Liver (tissue), 9 donors: ENCODE results near the gene ELOB. TPM values are rescaled to one million over a fixed set of nuclear protein-coding genes. Genes with fewer than 3 reads are reported as not detected.

Experiments
- DNase-seq: peaks from one replicate; pipeline ENCODE4 v3.0.0-alpha.2; 2017; ENCODE audit warnings: low spot score
- H3K27ac ChIP-seq, 2 donors: one replicate each; pipeline ENCODE4 v1.7.0; 2013; ENCODE audit warnings: inconsistent platforms in 2 of 2, low read length in 2 of 2, control low read depth in 1 of 2, low read depth in 1 of 2, mild to moderate bottlenecking in 1 of 2
- H3K27me3 ChIP-seq, 4 donors: one replicate each; pipeline versions ENCODE4 v1.6.1 to v1.7.0; 2013; ENCODE audit warnings: low read length in 3 of 4, inconsistent platforms in 1 of 4, mild to moderate bottlenecking in 1 of 4, moderate library complexity in 1 of 4; ENCODE audit not compliant: control insufficient read depth in 4 of 4, insufficient read depth in 4 of 4
- H3K36me3 ChIP-seq, 4 donors: one replicate each; pipeline versions ENCODE4 v1.6.1 to v1.7.0; 2013; ENCODE audit warnings: low read length in 3 of 4, mild to moderate bottlenecking in 3 of 4, low read depth in 1 of 4, moderate library complexity in 1 of 4; ENCODE audit not compliant: control insufficient read depth in 4 of 4, insufficient read depth in 3 of 4
- H3K4me1 ChIP-seq, 4 donors: one replicate each; pipeline versions ENCODE4 v1.6.1 to v1.7.0; 2013; ENCODE audit warnings: low read length in 3 of 4, mild to moderate bottlenecking in 3 of 4, moderate library complexity in 1 of 4; ENCODE audit not compliant: control insufficient read depth in 4 of 4, insufficient read depth in 4 of 4
- H3K4me3 ChIP-seq, 3 donors: one replicate each; pipeline versions ENCODE4 v1.6.1 to v1.7.0; 2013; ENCODE audit warnings: low read length in 3 of 3, control low read depth in 1 of 3, low read depth in 1 of 3, mild to moderate bottlenecking in 1 of 3
- H3K9ac ChIP-seq, 2 donors: one replicate each; pipeline ENCODE4 v1.7.0; 2013; ENCODE audit warnings: low read length in 2 of 2, mild to moderate bottlenecking in 2 of 2, moderate library complexity in 2 of 2, control low read depth in 1 of 2, low read depth in 1 of 2
- H3K9me3 ChIP-seq, 4 donors: one replicate each; pipeline versions ENCODE4 v1.6.1 to v1.7.0; 2013; ENCODE audit warnings: low read length in 3 of 4; ENCODE audit not compliant: control insufficient read depth in 4 of 4
- ATF3 ChIP-seq: IDR thresholded peaks from 2 replicates; pipeline ENCODE4 v1.6.1; 2016; ENCODE audit warnings: antibody characterized with exemption
- CTCF ChIP-seq: fragments of 150-350 bp; IDR thresholded peaks from 2 replicates; pipeline ENCODE4 v1.5.1; 2017; ENCODE audit warnings: improper control_type of control experiment, low read depth, low read length; ENCODE audit not compliant: missing input control
- FOXA1 ChIP-seq: IDR thresholded peaks from 2 replicates; pipeline ENCODE4 v1.6.1; 2016; ENCODE audit warnings: antibody characterized with exemption
- GABPA ChIP-seq, 2 donors: IDR thresholded peaks in 1 of 2; conservative IDR thresholded peaks in 1 of 2; 2 replicates each; pipeline ENCODE4 v1.6.1; 2016; ENCODE audit warnings: antibody characterized with exemption in 2 of 2, mild to moderate bottlenecking in 1 of 2, moderate library complexity in 1 of 2
- HNF4A ChIP-seq, 2 donors: conservative IDR thresholded peaks; 2 replicates each; pipeline ENCODE4 v1.6.1; 2016; ENCODE audit warnings: antibody characterized with exemption in 2 of 2, mild to moderate bottlenecking in 2 of 2
- JUND ChIP-seq, 2 donors: IDR thresholded peaks; 2 replicates each; pipeline ENCODE4 v1.6.1; 2016; ENCODE audit warnings: antibody characterized with exemption in 2 of 2
- NR2F2 ChIP-seq: IDR thresholded peaks from 2 replicates; pipeline ENCODE4 v1.6.1; 2016; ENCODE audit warnings: antibody characterized with exemption
- RAD21 ChIP-seq, 2 donors: IDR thresholded peaks; 2 replicates each; pipeline ENCODE4 v1.6.1; 2016; ENCODE audit warnings: antibody characterized with exemption in 2 of 2, mild to moderate bottlenecking in 2 of 2
- REST ChIP-seq: IDR thresholded peaks from 2 replicates; pipeline ENCODE4 v1.6.1; 2016; ENCODE audit warnings: antibody characterized with exemption, mild to moderate bottlenecking
- SP1 ChIP-seq: IDR thresholded peaks from 2 replicates; pipeline ENCODE4 v1.6.1; 2018; ENCODE audit warnings: antibody characterized with exemption, mild to moderate bottlenecking
- TAF1 ChIP-seq: conservative IDR thresholded peaks from 2 replicates; pipeline ENCODE4 v1.6.1; 2016; ENCODE audit warnings: antibody characterized with exemption, mild to moderate bottlenecking
- ZBTB33 ChIP-seq: IDR thresholded peaks from 2 replicates; pipeline ENCODE4 v1.6.1; 2016; ENCODE audit warnings: antibody characterized with exemption
- WGBS: extraction: QIAGEN DNeasy Blood & Tissue Kit; methylation state at CpG from one replicate; pipeline ENCODE4 v1.1.7; 2013; 5-methylcytosine and 5-hydroxymethylcytosine counted together
- polyA plus RNA-seq, 2 donors: library from polyadenylated mRNA; stranded (reverse) in 1 of 2; unstranded in 1 of 2; fragments of 200-250 nt in 1 of 2; fragments of >200 nt in 1 of 2; fragmentation: Nextera tagmentation in 1 of 2; extraction: Ambion mirVana in 1 of 2; gene quantifications; one replicate each; pipeline versions ENCODE4 v1.2.1 to v1.2.3, GENCODE V29; 2013 to 2015
- total RNA-seq, 2 donors: library from RNA; depleted of rRNA; stranded (reverse); fragments of >200 nt; gene quantifications; one replicate each; pipeline ENCODE4 v1.2.3, GENCODE V29; 2014
- donor health status: healthy.
- donor health status: healthy.
- donor health status: healthy.
- donor health status: healthy.
- donor health status: healthy.

The ELOB gene
- total and polyA plus RNA-seq, 4 donors: 114 to 395 (median 313) TPM

GRCh38 chr16:2785101-2785991 is 8.3 kb upstream of the ELOB start:
- H3K9ac ChIP-seq: no peak overlapping the region
- no peaks in the 10 kb centered on the region for H3K9me3 ChIP-seq
- peaks cover 0 to 5% (median 1%) of the 10 kb centered on the region in 4 donors for H3K27me3 ChIP-seq
- H3K4me1 ChIP-seq: peaks cover 0 to 10% (median 4%) of the 10 kb centered on the region in 4 donors
- TF ChIP-seq CTCF (no peak), NR2F2 (no peak), HNF4A (conservative IDR thresholded peaks at IDR 0.05) (no peak), RAD21 (IDR thresholded peaks at IDR 0.05) (no peak), SP1 (no peak), GABPA (IDR thresholded peaks at IDR 0.05 in 1 of 2, conservative IDR thresholded peaks at IDR 0.05 in 1 of 2) (no peak), ZBTB33 (no peak), ATF3 (no peak), JUND (IDR thresholded peaks at IDR 0.05) (no peak), REST (no peak), TAF1 (no peak)
- H3K4me3 ChIP-seq: peak overlapping the region in 1 of 3 donors; percentile 33
- DNase-seq: no peak
- no peaks in the 10 kb centered on the region for H3K36me3 ChIP-seq
- H3K27ac ChIP-seq: no peak overlapping the region
- 17% methylated on average over 79 of the region's 79 CpGs for WGBS

GRCh38 chr16:2784358-2785100 is 7.4 kb upstream of the ELOB start:
- Histone ChIP-seq H3K4me1 (peaks cover 0 to 10% (median 4%) of the 10 kb centered on the region in 4 donors), H3K4me3 (no peak overlapping the region), H3K27ac (no peak overlapping the region), H3K36me3 (no peaks in the 10 kb centered on the region), H3K9me3 (no peaks in the 10 kb centered on the region), H3K9ac (no peak overlapping the region), H3K27me3 (peaks cover 0 to 5% (median 1%) of the 10 kb centered on the region in 4 donors)
- no peak for TF ChIP-seq TAF1
- no peak for TF ChIP-seq HNF4A (conservative IDR thresholded peaks at IDR 0.05)
- TF ChIP-seq FOXA1: no peak
- DNase-seq: no peak
- WGBS: 54% methylated on average over 15 of the region's 15 CpGs
